WTC11 (cell line): ENCODE measurements around the gene NTRK2.

Experiments used
- CREB1 ChIP-seq: sonication (generic); formaldehyde crosslinking; IDR thresholded peaks from 2 replicates; pipeline ENCODE4 v1.8.0; 2023; ENCODE audit warnings: mild to moderate bottlenecking, missing genetic modification reagents
- KAT7 ChIP-seq: sonication (generic); formaldehyde crosslinking; IDR thresholded peaks from 2 replicates; pipeline ENCODE4 v1.8.1; 2023; ENCODE audit warnings: missing genetic modification reagents, mild to moderate bottlenecking, borderline replicate concordance
- ZNF138 ChIP-seq: sonication (generic); formaldehyde crosslinking; conservative IDR thresholded peaks from 2 replicates; pipeline ENCODE4 v1.8.1; 2022; ENCODE audit warnings: mild to moderate bottlenecking, moderate library complexity, missing genetic modification reagents

GRCh38 chr9:84975926-84976325, 306.4 kb downstream of the NTRK2 start:
- TF ChIP-seq KAT7 (CRISPR knock-in tag) (no peak), CREB1 (no peak), ZNF138 (CRISPR knock-in tag) (no peak)
